ENCODE data around the gene DNAJC10. TPM values are rescaled to one million over a fixed set of nuclear protein-coding genes. Genes with fewer than 3 reads are reported as not detected.
A peak's percentile ranks its signal among the peaks of the same experiment; 100 is the strongest.
"Not testable (repeated sequence)": the region's sequence is repeated elsewhere in the genome, so short reads cannot be mapped to it uniquely, and the experiment has no call there.

The DNAJC10 gene
- polyA plus RNA-seq (2013, experiment 1 of 2; ENCODE audit: insufficient read length): 120 TPM
- polyA plus RNA-seq (2013, experiment 2 of 2; ENCODE audit: insufficient read length): 114 TPM

- peak; percentile 94 for DNase-seq
These were observed at the start of gene DNAJC10 for GRCh38 chr2:182715892-182716649. TSS of gene DNAJC10 (plus strand) at chr2:182716257. CDS start at chr2:182718087, 1,830 bp downstream.

GRCh38 chr2:182666674-182667314 is 49.3 kb upstream of the DNAJC10 start:
- peak; percentile 16 for DNase-seq

GRCh38 chr2:182667315-182667695 is 48.8 kb upstream of the DNAJC10 start:
- no peak for DNase-seq

GRCh38 chr2:182668671-182669070 is 47.4 kb upstream of the DNAJC10 start:
- no peak for DNase-seq

- DNase-seq: peak; percentile 54
These were observed 43.4 kb upstream of the DNAJC10 start for GRCh38 chr2:182672466-182673165.

GRCh38 chr2:182680837-182681236 is 35.2 kb upstream of the DNAJC10 start:
- no peak for DNase-seq

GRCh38 chr2:182682210-182682609 is 33.8 kb upstream of the DNAJC10 start:
- no peak for DNase-seq

GRCh38 chr2:182685559-182685958 is 30.5 kb upstream of the DNAJC10 start:
- DNase-seq: no peak

- DNase-seq: not testable (repeated sequence)
These were observed 29.3 kb upstream of the DNAJC10 start for GRCh38 chr2:182686763-182687162.

- DNase-seq: no peak
These were observed 21.9 kb upstream of the DNAJC10 start for GRCh38 chr2:182694189-182694588.

GRCh38 chr2:182695776-182696175 is 20.3 kb upstream of the DNAJC10 start:
- DNase-seq: no peak

GRCh38 chr2:182698671-182699070 is 17.4 kb upstream of the DNAJC10 start:
- DNase-seq: no peak

GRCh38 chr2:182705761-182706160 is 10.3 kb upstream of the DNAJC10 start:
- no peak for DNase-seq

- no peak for DNase-seq
These were observed 9.3 kb upstream of the DNAJC10 start for GRCh38 chr2:182706751-182707150.

- DNase-seq: no peak
These were observed 2.5 kb upstream of the DNAJC10 start for GRCh38 chr2:182713601-182714000.

GRCh38 chr2:182715121-182715891 is 751 bp upstream of the DNAJC10 start:
- peak; percentile 45 for DNase-seq

- DNase-seq: peak; percentile 13
These were observed 558 bp downstream of the DNAJC10 start for GRCh38 chr2:182716650-182716979.

- DNase-seq: no peak
These were observed 1.4 kb downstream of the DNAJC10 start for GRCh38 chr2:182717416-182717815.

- DNase-seq: no peak
These were observed 1.8 kb downstream of the DNAJC10 start for GRCh38 chr2:182717816-182718215.

- no peak for DNase-seq
These were observed 2.4 kb downstream of the DNAJC10 start for GRCh38 chr2:182718459-182718858.

GRCh38 chr2:182719116-182719515 is 3.1 kb downstream of the DNAJC10 start:
- not testable (repeated sequence) for DNase-seq

- DNase-seq: no peak
These were observed 8.6 kb downstream of the DNAJC10 start for GRCh38 chr2:182724656-182725055.

GRCh38 chr2:182726473-182726872 is 10.4 kb downstream of the DNAJC10 start:
- no peak for DNase-seq
